Neuron (in vitro differentiated cells): ENCODE results near the gene FMNL2.

ENCODE experiments used
- H2AFZ ChIP-seq: one replicate; pipeline ENCODE4 v1.6.1; 2013; ENCODE audit warnings: low read depth, mild to moderate bottlenecking, inconsistent platforms, low read length, moderate library complexity
- H3K27me3 ChIP-seq: one replicate; pipeline ENCODE4 v1.6.1; 2013; ENCODE audit warnings: low read length; ENCODE audit not compliant: insufficient read depth
- H3K36me3 ChIP-seq: one replicate; pipeline ENCODE4 v1.6.1; 2013; ENCODE audit warnings: low read length; ENCODE audit not compliant: insufficient read depth
- H3K4me1 ChIP-seq: one replicate; pipeline ENCODE4 v1.6.1; 2013; ENCODE audit warnings: low read length; ENCODE audit not compliant: insufficient read depth
- H3K4me3 ChIP-seq: 2 replicates; pipeline ENCODE4 v1.5.1; 2013; ENCODE audit warnings: mild to moderate bottlenecking, low read length, moderate library complexity
- H3K9me3 ChIP-seq: one replicate; pipeline ENCODE4 v1.6.1; 2013; ENCODE audit warnings: low read length

The FMNL2 gene

GRCh38 chr2:152618193-152618564 lies 283.2 kb downstream of the FMNL2 start:
- Histone ChIP-seq H3K27me3 (no peaks in the 10 kb centered on the region), H2AFZ (no peak overlapping the region), H3K36me3 (peaks cover 83% of the 10 kb centered on the region), H3K9me3 (peaks cover 2% of the 10 kb centered on the region), H3K4me3 (no peak overlapping the region), H3K4me1 (no peaks in the 10 kb centered on the region)

- no peaks in the 10 kb centered on the region for H3K27me3 ChIP-seq
- H2AFZ ChIP-seq, result no peak overlapping the region
- no peak overlapping the region for H3K4me3 ChIP-seq
Measured at GRCh38 chr2:152620208-152620607, 285.2 kb downstream of the FMNL2 start.

GRCh38 chr2:152620985-152621384 lies 286.0 kb downstream of the FMNL2 start:
- Histone ChIP-seq H2AFZ (no peak overlapping the region), H3K27me3 (no peaks in the 10 kb centered on the region), H3K4me1 (no peaks in the 10 kb centered on the region), H3K36me3 (peaks cover 74% of the 10 kb centered on the region), H3K9me3 (peaks cover 2% of the 10 kb centered on the region), H3K4me3 (no peak overlapping the region)

More at GRCh38 chr2:152620208-152620607, 285.2 kb downstream of the FMNL2 start:
- Histone ChIP-seq H3K4me1 (no peaks in the 10 kb centered on the region), H3K36me3 (peaks cover 76% of the 10 kb centered on the region), H3K9me3 (peaks cover 2% of the 10 kb centered on the region)

GRCh38 chr2:152622219-152622618 lies 287.2 kb downstream of the FMNL2 start:
- Histone ChIP-seq H3K4me3 (no peak overlapping the region), H2AFZ (no peak overlapping the region), H3K9me3 (peaks cover 2% of the 10 kb centered on the region), H3K4me1 (no peaks in the 10 kb centered on the region), H3K36me3 (peaks cover 71% of the 10 kb centered on the region), H3K27me3 (no peaks in the 10 kb centered on the region)

GRCh38 chr2:152623076-152623740 lies 288.2 kb downstream of the FMNL2 start:
- H3K27me3 ChIP-seq, result no peaks in the 10 kb centered on the region
- H2AFZ ChIP-seq, result no peak overlapping the region
- H3K36me3 ChIP-seq, result peaks cover 66% of the 10 kb centered on the region
- H3K9me3 ChIP-seq, result peaks cover 2% of the 10 kb centered on the region
- no peaks in the 10 kb centered on the region for H3K4me1 ChIP-seq
- no peak overlapping the region for H3K4me3 ChIP-seq

GRCh38 chr2:152623775-152624174 lies 288.8 kb downstream of the FMNL2 start:
- H2AFZ ChIP-seq, result no peak overlapping the region
- peaks cover 66% of the 10 kb centered on the region for H3K36me3 ChIP-seq
- H3K4me1 ChIP-seq, result no peaks in the 10 kb centered on the region
- H3K9me3 ChIP-seq, result peaks cover 2% of the 10 kb centered on the region
- H3K27me3 ChIP-seq, result no peaks in the 10 kb centered on the region
- no peak overlapping the region for H3K4me3 ChIP-seq

GRCh38 chr2:152624805-152625204 lies 289.8 kb downstream of the FMNL2 start:
- peaks cover under 1% of the 10 kb centered on the region for H3K9me3 ChIP-seq
- H3K4me3 ChIP-seq, result no peak overlapping the region
- H3K27me3 ChIP-seq, result no peaks in the 10 kb centered on the region
- peaks cover 66% of the 10 kb centered on the region for H3K36me3 ChIP-seq
- H2AFZ ChIP-seq, result no peak overlapping the region
- no peaks in the 10 kb centered on the region for H3K4me1 ChIP-seq

- no peaks in the 10 kb centered on the region for H3K9me3 ChIP-seq
- H3K4me3 ChIP-seq, result no peak overlapping the region
- H3K36me3 ChIP-seq, result peaks cover 61% of the 10 kb centered on the region
- no peaks in the 10 kb centered on the region for H3K27me3 ChIP-seq
- no peaks in the 10 kb centered on the region for H3K4me1 ChIP-seq
- H2AFZ ChIP-seq, result no peak overlapping the region
Measured at GRCh38 chr2:152626911-152627339, 292.0 kb downstream of the FMNL2 start.

GRCh38 chr2:152627351-152627957 lies 292.5 kb downstream of the FMNL2 start:
- Histone ChIP-seq H3K4me1 (no peaks in the 10 kb centered on the region), H3K9me3 (no peaks in the 10 kb centered on the region), H3K27me3 (no peaks in the 10 kb centered on the region), H3K4me3 (no peak overlapping the region), H2AFZ (no peak overlapping the region), H3K36me3 (peaks cover 61% of the 10 kb centered on the region)

GRCh38 chr2:152629202-152629601 lies 294.2 kb downstream of the FMNL2 start:
- Histone ChIP-seq H3K9me3 (no peaks in the 10 kb centered on the region), H2AFZ (no peak overlapping the region), H3K4me3 (no peak overlapping the region), H3K36me3 (peaks cover 71% of the 10 kb centered on the region), H3K4me1 (no peaks in the 10 kb centered on the region), H3K27me3 (no peaks in the 10 kb centered on the region)

GRCh38 chr2:152630466-152630865 lies 295.5 kb downstream of the FMNL2 start:
- H3K4me1 ChIP-seq, result no peaks in the 10 kb centered on the region
- H3K27me3 ChIP-seq, result no peaks in the 10 kb centered on the region
- peaks cover 61% of the 10 kb centered on the region for H3K36me3 ChIP-seq
- H2AFZ ChIP-seq, result no peak overlapping the region
- H3K9me3 ChIP-seq, result no peaks in the 10 kb centered on the region
- H3K4me3 ChIP-seq, result no peak overlapping the region

GRCh38 chr2:152632736-152633135 lies 297.8 kb downstream of the FMNL2 start:
- Histone ChIP-seq H3K4me1 (no peaks in the 10 kb centered on the region), H3K9me3 (no peaks in the 10 kb centered on the region), H3K4me3 (no peak overlapping the region), H2AFZ (no peak overlapping the region), H3K27me3 (no peaks in the 10 kb centered on the region), H3K36me3 (peaks cover 70% of the 10 kb centered on the region)

GRCh38 chr2:152635635-152636298 lies 300.8 kb downstream of the FMNL2 start:
- H3K27me3 ChIP-seq, result no peaks in the 10 kb centered on the region
- no peak overlapping the region for H2AFZ ChIP-seq
- no peak overlapping the region for H3K4me3 ChIP-seq
- no peaks in the 10 kb centered on the region for H3K9me3 ChIP-seq
- peaks cover 71% of the 10 kb centered on the region for H3K36me3 ChIP-seq
- H3K4me1 ChIP-seq, result no peaks in the 10 kb centered on the region
